NCI-H128 (cell line): Measurements from ENCODE around the gene ATP6V0A1.
"Not testable (repeated sequence)": the region's sequence is repeated elsewhere in the genome, so short reads cannot be mapped to it uniquely, and the experiment has no call there.

Experiments used
- DNase-seq: peaks from one replicate; lab custom pipeline; 2025; ENCODE audit not compliant: unreplicated experiment; lab: John Stamatoyannopoulos, UW

ATP6V0A1 gene

DNA sequence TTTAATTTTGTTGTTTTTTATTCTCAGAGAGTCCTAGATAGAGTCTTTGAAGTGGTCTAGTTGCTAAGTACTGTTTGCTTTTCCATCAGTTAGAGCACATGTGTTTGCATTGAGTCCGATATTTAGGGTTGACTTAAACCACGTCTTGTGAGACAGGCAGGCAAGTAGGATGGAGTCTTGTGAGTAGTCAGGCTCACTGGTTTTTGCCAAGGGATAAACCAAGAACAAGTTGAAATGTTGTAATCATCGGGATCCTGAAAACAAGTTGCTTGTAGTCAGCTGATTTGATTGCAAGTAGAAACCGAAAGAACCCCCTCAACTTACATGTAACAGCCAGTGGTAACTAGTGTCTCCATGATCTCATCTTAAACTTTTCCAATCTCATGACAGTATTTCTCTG lies 17.2 kb downstream of the ATP6V0A1 start:
- DNase-seq: no peak

GRCh38 chr17:42476411-42476810 lies 17.7 kb downstream of the ATP6V0A1 start:
- DNase-seq: no peak

GRCh38 chr17:42477173-42477572 lies 18.5 kb downstream of the ATP6V0A1 start:
- no peak for DNase-seq

- not testable (repeated sequence) for DNase-seq
Observed at GRCh38 chr17:42477824-42478223, 19.1 kb downstream of the ATP6V0A1 start.

DNA sequence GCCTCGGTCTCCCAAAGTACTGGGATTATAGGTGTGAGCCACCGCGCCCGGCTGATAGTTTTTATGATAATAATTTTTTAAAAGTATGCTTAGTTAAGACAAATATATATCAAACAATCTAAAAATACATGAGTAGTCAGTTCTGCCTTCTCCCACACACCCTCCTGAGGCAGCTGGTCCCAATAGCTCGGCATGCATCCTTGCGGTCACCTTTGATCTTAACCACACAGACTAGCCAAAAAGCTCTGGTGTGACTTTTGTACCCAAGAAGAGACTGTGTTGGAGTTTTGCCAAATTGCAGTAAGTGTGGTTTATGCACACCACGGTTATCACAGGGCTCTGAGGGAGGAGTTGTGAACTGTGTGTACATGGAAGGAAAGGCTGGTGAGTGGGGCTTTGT lies 25.6 kb downstream of the ATP6V0A1 start:
- DNase-seq: no peak

DNA sequence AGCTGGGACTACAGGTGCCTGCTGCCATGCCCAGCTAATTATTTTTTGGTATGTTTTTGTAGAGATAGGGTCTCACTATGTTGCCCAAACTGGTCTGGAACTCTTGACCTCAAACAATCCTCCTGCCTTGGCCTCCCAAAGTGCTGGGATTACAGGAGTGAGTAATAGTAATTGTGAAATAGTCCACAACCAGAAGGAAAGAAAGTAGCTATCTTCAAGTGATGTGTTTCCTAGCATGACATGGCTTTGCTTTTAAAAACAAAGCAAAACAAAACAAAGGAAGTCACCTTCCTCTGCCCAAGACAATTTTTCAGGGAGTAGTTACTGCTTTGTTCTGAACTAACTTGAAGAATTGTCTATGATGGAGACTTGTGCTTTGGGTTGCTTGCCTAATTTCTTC lies 27.0 kb downstream of the ATP6V0A1 start:
- DNase-seq: no peak

- DNase-seq: no peak
Observed at GRCh38 chr17:42488032-42488431, 29.4 kb downstream of the ATP6V0A1 start.

DNA sequence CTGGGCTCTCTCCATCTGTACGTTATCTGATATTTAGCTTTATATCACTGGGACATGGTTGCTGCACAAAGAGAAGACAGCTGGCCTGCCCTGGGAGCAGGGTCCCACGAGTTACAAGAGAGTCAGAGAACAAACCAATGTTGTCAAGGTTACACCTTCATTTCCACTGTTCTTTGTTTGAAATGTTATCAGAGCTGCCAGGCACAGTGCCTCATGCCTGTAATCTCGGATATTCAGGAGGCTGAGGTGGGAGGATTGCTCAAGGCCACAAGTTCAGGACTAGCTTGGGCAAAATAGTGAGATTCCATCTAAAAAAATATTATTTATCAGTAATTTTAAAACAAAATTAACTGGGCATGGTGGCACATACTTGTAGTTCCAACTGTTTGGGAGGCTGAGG lies 34.6 kb downstream of the ATP6V0A1 start:
- no peak for DNase-seq

DNA sequence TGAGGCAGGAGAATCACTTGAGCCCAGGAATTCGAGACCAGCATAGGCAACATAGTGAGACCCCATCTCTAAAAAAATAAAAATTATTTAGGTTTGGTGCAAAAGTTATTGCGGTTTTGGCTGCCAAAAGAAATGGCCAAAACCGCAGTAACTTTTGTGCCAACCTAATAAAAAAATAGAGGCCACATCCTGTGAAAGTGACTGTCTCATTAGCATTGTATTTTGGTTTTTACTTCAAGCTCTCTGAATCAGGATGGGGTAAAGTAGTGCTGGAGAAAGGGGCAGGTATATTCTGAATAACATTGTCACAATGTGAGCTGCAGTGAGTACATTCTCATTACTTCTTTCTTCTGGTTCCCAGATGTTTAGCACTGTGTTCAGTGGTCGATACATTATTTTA lies 36.0 kb downstream of the ATP6V0A1 start:
- no peak for DNase-seq

GRCh38 chr17:42498828-42499227 lies 40.1 kb downstream of the ATP6V0A1 start:
- DNase-seq: no peak

DNA sequence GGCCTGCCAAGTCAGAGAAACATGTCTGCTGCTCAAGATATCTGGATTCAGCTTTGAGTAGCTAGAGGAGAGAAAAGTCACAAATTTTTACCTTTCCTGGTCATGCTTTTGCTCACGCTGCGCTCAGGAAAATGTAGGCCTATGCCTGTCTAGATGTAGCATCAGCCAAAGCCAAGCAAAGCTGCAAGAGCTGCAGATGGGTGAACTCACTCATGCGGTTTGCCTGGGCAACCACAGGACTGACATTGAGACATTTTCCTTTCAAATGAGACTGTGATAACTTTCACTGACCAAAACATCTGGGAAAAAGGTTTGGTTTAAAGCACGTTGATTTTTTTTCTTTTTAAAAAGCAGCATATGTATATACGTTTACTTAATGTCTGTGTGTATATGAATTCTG lies 43.4 kb downstream of the ATP6V0A1 start:
- no peak for DNase-seq

DNA sequence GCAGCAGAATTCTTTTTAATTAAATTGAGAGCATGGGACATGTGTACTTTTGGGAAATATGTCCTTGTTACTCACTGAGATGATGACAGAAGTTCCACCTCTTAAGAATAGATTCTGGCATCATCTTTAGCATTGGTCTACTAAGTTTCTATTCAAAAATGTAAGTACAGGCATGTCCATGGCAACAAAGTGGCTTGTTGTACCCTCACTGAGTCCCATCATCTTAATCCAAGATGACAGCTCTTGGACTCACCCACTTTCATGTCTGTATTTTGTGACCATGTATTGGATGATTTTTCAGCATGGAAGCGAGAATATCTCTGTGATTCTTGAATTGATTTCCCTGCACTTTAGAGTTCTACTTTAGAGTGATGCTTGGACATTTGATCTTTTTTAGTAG lies 44.2 kb downstream of the ATP6V0A1 start:
- DNase-seq: no peak

DNA sequence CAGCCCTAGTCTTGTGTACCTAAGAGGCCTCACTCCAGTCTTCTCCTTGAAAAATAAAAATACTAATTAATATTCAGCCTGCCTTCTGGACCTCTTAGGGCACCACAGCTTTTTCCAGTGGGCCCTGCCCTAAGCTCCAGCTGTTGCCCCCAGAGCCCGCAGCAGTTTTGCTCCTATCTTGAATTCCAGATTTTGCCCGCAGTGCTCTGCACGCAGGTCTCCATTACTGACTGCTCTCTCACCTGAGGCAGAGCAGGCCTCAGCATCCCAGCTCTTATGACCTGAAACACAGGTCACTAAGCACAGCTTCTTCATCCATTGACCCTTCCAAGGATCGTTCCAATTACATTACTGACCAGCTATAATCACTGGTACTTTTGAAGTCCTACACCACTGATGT lies 49.0 kb downstream of the ATP6V0A1 start:
- DNase-seq: no peak

- no peak for DNase-seq
Observed at GRCh38 chr17:42508426-42509165, 49.9 kb downstream of the ATP6V0A1 start.

DNA sequence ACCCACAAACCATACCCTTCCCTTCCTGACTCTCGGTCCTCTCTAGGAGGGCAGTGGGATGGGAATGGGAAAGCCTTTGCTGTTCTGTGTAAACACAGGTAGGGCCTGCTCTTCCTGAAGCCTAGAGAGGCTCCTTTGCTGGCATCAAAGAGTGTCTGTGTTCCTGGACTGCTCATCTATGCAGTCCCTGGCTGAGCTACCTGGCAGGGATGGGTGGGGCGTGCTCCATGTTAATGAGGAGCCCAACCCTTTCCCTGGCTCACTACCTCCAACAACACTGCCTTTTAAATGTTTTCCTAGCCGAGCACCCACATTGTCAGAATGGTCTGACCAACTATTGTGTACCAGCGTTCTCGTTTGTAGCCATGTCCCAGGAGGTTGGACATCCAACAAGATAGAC lies 50.7 kb downstream of the ATP6V0A1 start:
- no peak for DNase-seq

DNA sequence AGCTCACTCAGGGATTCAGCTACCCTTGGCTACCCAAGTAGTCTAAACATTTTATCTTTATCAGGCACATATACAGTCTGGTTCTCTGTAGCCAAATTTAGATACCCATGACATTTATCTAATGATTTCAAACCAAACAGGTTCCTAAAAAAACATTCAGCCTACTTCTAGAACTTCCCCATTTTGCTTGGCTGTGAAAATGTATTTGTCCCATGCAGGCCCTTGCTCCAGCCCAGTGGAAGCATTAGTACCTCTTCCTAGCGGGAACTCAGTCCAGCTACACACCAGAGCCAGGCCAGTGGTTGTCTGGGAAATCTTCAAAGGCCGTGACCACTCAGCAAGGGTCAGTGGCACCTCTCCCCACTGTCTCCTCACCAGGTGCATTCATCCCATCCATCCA lies 51.2 kb downstream of the ATP6V0A1 start:
- no peak for DNase-seq

DNA sequence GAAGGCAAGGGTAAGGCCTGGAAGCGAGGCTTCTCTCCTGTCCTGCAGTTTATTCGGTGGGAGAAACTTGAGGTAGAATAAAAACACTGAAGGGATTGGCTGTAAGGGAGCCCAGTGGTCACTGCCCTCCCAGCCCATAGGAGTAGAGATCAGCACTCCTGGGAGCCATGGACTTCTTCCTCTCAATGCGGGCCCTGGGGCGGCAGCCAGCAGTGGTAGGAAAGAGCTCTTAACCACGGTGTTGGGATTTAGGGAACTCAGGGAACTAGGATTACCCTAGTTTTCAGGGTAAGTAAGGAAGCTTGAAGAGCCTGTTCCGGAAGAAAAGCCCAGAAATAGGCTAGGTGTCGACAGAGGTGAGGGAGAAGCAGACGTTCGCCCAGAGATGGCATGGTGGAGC lies 53.6 kb downstream of the ATP6V0A1 start:
- DNase-seq: no peak

DNA sequence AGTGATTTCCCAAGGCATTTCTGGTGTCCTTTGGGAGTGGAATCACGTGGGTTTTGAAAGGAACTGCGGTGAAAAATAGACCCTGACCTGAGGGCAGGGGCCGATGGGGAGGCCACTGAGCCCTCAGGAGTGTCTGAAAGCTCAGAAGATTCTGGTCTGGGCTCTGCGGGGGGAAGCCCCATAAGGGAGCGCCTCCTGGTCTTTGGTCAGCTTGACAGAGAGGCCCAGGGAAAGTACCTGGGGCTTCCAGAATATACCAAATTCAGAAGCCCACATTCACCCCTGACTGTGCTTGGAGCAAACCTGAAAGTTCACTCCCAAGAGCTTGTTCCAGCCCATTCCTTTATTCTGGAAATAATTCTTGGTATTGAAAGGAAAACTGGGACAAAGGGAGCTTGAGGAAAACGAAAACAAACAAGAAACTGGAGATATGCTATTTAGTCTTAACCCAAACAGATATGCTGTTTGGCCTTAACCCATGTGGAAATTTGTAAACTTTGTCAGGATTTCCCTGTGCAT lies 54.1 kb downstream of the ATP6V0A1 start:
- no peak for DNase-seq

DNA sequence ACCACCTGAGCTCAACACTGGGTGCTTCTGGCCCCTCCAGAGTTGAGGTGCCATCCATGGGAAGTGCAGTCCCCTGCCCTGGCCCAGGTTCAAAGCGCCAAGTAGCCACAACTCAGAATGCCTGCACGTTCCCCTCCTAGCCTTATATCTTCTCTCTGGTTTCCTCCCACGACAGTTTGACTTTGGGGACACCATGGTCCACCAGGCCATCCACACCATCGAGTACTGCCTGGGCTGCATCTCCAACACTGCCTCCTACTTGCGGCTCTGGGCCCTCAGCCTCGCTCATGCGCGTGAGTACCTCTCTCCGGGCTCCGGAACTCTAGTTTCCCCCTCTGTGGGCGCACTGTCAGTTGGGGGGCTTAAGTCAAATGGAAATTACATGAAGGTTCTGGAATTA lies 55.0 kb downstream of the ATP6V0A1 start:
- no peak for DNase-seq

DNA sequence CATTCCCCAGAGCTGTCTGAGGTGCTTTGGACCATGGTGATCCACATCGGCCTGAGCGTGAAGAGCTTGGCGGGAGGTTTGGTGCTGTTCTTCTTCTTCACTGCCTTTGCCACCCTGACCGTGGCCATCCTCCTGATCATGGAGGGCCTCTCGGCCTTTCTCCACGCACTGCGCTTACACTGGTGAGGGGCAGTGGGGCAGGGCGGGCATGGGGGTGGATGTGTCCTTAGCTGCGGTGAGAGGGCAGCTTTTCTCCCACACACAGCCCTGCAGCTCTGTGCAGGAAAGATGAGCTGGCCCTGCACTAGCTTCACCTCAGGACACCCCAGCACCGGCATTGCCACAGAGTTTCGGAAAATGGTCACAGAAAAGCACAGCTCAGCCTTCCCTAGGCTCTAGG lies 55.6 kb downstream of the ATP6V0A1 start:
- DNase-seq: no peak

DNA sequence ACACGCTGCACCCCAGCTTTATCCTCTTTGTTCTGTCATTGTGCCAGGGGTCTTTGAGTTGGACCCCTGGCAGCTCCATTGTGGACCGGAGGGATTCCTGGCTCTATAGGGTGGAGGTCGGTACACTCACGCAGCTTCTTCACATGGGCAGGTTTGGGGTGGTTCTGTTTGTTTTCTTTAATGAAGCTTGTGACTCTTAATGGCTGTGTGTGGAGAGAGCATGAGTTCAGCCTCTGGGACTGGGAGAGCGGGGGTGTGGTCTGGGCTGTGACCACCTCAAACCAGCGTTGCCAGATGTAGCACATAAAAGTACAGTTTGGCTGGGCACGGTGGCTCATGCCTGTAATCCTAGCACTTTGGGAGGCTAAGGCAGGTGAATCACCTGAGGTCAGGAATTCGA lies 56.2 kb downstream of the ATP6V0A1 start:
- no peak for DNase-seq

GRCh38 chr17:42517516-42517915 lies 58.8 kb downstream of the ATP6V0A1 start:
- DNase-seq: peak; percentile 1
